Astrocyte (in vitro differentiated cells and primary cell): ENCODE data around the gene PLOD1. TPM values are rescaled to one million over a fixed set of nuclear protein-coding genes. Genes with fewer than 3 reads are reported as not detected.

Experiments
- DNase-seq: peaks from one replicate; pipeline ENCODE4 v3.0.0-alpha.2; 2010; ENCODE audit warnings: low read depth
- FAIRE-seq: peaks from 2 replicates; lab custom pipeline; 2011; peaks lifted over from hg19 to GRCh38; lab: Jason Lieb, UNC
- H2AFZ ChIP-seq: 2 replicates; pipeline ENCODE4 v1.6.0; 2012; ENCODE audit warnings: low read depth, low read length, inconsistent platforms
- H3K27ac ChIP-seq: 2 replicates; pipeline ENCODE4 v1.5.1; 2011; ENCODE audit warnings: low read depth, low read length, inconsistent platforms
- H3K27me3 ChIP-seq: 2 replicates; pipeline ENCODE4 v1.6.0; 2011; ENCODE audit warnings: low read length, inconsistent platforms; ENCODE audit not compliant: insufficient read depth
- H3K36me3 ChIP-seq: 2 replicates; pipeline ENCODE4 v1.5.1; 2011; ENCODE audit warnings: low read length, inconsistent platforms; ENCODE audit not compliant: insufficient read depth
- H3K4me1 ChIP-seq: 2 replicates; pipeline ENCODE4 v1.5.1; 2011; ENCODE audit warnings: low read length, inconsistent platforms; ENCODE audit not compliant: insufficient read depth
- H3K4me2 ChIP-seq: 2 replicates; pipeline ENCODE4 v1.6.0; 2012; ENCODE audit warnings: low read length, inconsistent platforms
- H3K4me3 ChIP-seq: 2 replicates; pipeline ENCODE4 v1.5.1; 2011; ENCODE audit warnings: low read depth, mild to moderate bottlenecking, low read length, inconsistent platforms; ENCODE audit not compliant: insufficient read depth
- H3K79me2 ChIP-seq: 2 replicates; pipeline ENCODE4 v1.6.0; 2012; ENCODE audit warnings: mild to moderate bottlenecking, low read length, inconsistent platforms; ENCODE audit not compliant: insufficient read depth
- H3K9ac ChIP-seq: 2 replicates; pipeline ENCODE4 v1.6.0; 2012; ENCODE audit warnings: mild to moderate bottlenecking, low read length, inconsistent platforms
- H3K9me3 ChIP-seq: 2 replicates; pipeline ENCODE4 v1.5.1; 2012; ENCODE audit warnings: low read depth, mild to moderate bottlenecking, low read length, inconsistent platforms; ENCODE audit not compliant: insufficient read depth
- H4K20me1 ChIP-seq: 2 replicates; pipeline ENCODE4 v1.6.0; 2012; ENCODE audit warnings: low read length, inconsistent platforms; ENCODE audit not compliant: insufficient read depth
- H3K27ac Mint-ChIP-seq: one replicate; pipeline ENCODE4 v1.8.0; 2021; ENCODE audit warnings: mild to moderate bottlenecking, mixed read lengths; ENCODE audit not compliant: unreplicated experiment
- H3K27me3 Mint-ChIP-seq: one replicate; pipeline ENCODE4 v1.8.0; 2021; ENCODE audit warnings: low read depth, mixed read lengths; ENCODE audit not compliant: unreplicated experiment
- H3K36me3 Mint-ChIP-seq: one replicate; pipeline ENCODE4 v1.8.0; 2021; ENCODE audit warnings: low read depth, mixed read lengths; ENCODE audit not compliant: unreplicated experiment
- H3K4me1 Mint-ChIP-seq: one replicate; pipeline ENCODE4 v1.8.0; 2021; ENCODE audit warnings: low read depth, mixed read lengths; ENCODE audit not compliant: unreplicated experiment
- H3K4me3 Mint-ChIP-seq: one replicate; pipeline ENCODE4 v1.8.0; 2021; ENCODE audit warnings: mild to moderate bottlenecking, moderate library complexity, mixed read lengths; ENCODE audit not compliant: unreplicated experiment
- H3K9me3 Mint-ChIP-seq: one replicate; pipeline ENCODE4 v1.8.0; 2021; ENCODE audit warnings: mild to moderate bottlenecking, mixed read lengths; ENCODE audit not compliant: unreplicated experiment
- EZH2 ChIP-seq: IDR thresholded peaks from 2 replicates; pipeline ENCODE4 v1.6.1; 2012; ENCODE audit warnings: mild to moderate bottlenecking, low read length, inconsistent platforms; ENCODE audit not compliant: insufficient read depth
- total RNA-seq: library from RNA; stranded (reverse); gene quantifications from 2 replicates; pipeline ENCODE4 v1.2.1, GENCODE V29; 2021
- TF ChIP-seq, protein P1 (sequence below): IDR thresholded peaks from 2 replicates; pipeline ENCODE4 v1.5.1; 2011; ENCODE audit warnings: low read depth, mild to moderate bottlenecking, inconsistent platforms, low read length, moderate library complexity; ENCODE audit not compliant: insufficient read depth

The PLOD1 gene
- total RNA-seq, 1 donor from 2014 or later: 375 TPM

DNA sequence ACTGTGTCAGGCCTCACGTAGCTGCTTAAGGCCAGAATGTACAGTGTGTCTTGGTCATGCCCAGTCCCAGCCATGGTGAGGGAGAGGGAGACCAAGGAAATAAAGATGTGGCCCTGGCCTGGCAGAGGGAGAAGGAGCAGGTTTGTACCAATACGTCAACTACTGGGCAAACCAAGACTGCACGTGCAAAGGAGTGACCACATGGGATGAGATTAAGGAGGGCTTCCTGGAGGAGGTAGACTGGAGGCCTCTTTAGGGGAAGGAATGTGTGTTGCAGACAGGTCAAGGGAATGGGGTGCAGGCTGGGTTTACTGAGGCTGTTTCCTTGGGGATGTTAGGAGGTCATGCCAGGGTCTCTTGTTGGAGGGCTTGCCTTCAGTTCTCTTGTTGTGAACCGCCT lies 7.8 kb downstream of the PLOD1 start:
- H3K36me3 ChIP-seq: peaks cover 13% of the 10 kb centered on the region
- TF ChIP-seq, protein P1, sequence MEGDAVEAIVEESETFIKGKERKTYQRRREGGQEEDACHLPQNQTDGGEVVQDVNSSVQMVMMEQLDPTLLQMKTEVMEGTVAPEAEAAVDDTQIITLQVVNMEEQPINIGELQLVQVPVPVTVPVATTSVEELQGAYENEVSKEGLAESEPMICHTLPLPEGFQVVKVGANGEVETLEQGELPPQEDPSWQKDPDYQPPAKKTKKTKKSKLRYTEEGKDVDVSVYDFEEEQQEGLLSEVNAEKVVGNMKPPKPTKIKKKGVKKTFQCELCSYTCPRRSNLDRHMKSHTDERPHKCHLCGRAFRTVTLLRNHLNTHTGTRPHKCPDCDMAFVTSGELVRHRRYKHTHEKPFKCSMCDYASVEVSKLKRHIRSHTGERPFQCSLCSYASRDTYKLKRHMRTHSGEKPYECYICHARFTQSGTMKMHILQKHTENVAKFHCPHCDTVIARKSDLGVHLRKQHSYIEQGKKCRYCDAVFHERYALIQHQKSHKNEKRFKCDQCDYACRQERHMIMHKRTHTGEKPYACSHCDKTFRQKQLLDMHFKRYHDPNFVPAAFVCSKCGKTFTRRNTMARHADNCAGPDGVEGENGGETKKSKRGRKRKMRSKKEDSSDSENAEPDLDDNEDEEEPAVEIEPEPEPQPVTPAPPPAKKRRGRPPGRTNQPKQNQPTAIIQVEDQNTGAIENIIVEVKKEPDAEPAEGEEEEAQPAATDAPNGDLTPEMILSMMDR: no peak
- TF ChIP-seq EZH2: no peak
- FAIRE-seq: no peak
- no peak for DNase-seq
- H3K27me3 Mint-ChIP-seq: no peaks in the 10 kb centered on the region
- no peak overlapping the region for H3K9ac ChIP-seq
- H3K9me3 ChIP-seq: no peaks in the 10 kb centered on the region
- H3K27ac ChIP-seq: no peak overlapping the region
- H4K20me1 ChIP-seq: peaks cover 55% of the 10 kb centered on the region
- H3K4me2 ChIP-seq: no peak overlapping the region
- H3K4me3 ChIP-seq: no peak overlapping the region
- H2AFZ ChIP-seq: no peak overlapping the region
- H3K4me1 ChIP-seq: peaks cover 20% of the 10 kb centered on the region
- H3K79me2 ChIP-seq: peaks cover 46% of the 10 kb centered on the region
- H3K4me1 Mint-ChIP-seq: peaks cover 11% of the 10 kb centered on the region
- peak overlapping the region; percentile 47 for H3K4me3 Mint-ChIP-seq
- H3K9me3 Mint-ChIP-seq: no peaks in the 10 kb centered on the region
- H3K27me3 ChIP-seq: no peaks in the 10 kb centered on the region
- H3K27ac Mint-ChIP-seq: no peak overlapping the region
- H3K36me3 Mint-ChIP-seq: peaks cover 17% of the 10 kb centered on the region

DNA sequence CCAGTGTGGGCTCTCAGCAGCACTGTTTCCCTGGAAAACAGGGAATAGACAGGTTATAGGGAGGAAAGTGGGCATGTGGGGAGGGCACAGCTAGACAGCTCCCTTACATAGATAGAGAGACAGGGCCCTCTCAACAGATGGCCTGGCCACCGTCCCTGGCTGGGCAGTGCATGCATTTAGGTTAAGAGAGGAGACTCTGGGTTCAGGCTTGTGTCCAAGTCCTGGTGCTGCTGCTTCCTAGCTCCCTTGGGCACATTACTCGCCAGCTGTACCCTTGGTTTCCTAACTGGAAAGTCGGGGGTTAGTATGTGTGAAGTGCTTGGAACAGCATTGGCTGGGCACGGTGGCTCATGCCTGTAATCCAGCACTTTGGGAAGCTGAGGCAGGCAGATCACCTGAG lies 9.1 kb downstream of the PLOD1 start:
- no peak overlapping the region for H2AFZ ChIP-seq
- DNase-seq: no peak
- no peak for TF ChIP-seq EZH2
- TF ChIP-seq, protein P1: no peak
- no peak overlapping the region for H3K4me2 ChIP-seq
- Mint-ChIP-seq H3K27me3 (no peaks in the 10 kb centered on the region), H3K36me3 (peaks cover 21% of the 10 kb centered on the region), H3K4me1 (peaks cover 4% of the 10 kb centered on the region), H3K9me3 (no peaks in the 10 kb centered on the region), H3K4me3 (no peak overlapping the region), H3K27ac (no peak overlapping the region)
- peaks cover 35% of the 10 kb centered on the region for H3K79me2 ChIP-seq
- no peak overlapping the region for H3K9ac ChIP-seq
- peaks cover 10% of the 10 kb centered on the region for H3K4me1 ChIP-seq
- FAIRE-seq: no peak
- no peak overlapping the region for H3K27ac ChIP-seq
- peaks cover 46% of the 10 kb centered on the region for H4K20me1 ChIP-seq
- H3K4me3 ChIP-seq: no peak overlapping the region
- no peaks in the 10 kb centered on the region for H3K27me3 ChIP-seq
- no peaks in the 10 kb centered on the region for H3K9me3 ChIP-seq
- peaks cover 14% of the 10 kb centered on the region for H3K36me3 ChIP-seq

DNA sequence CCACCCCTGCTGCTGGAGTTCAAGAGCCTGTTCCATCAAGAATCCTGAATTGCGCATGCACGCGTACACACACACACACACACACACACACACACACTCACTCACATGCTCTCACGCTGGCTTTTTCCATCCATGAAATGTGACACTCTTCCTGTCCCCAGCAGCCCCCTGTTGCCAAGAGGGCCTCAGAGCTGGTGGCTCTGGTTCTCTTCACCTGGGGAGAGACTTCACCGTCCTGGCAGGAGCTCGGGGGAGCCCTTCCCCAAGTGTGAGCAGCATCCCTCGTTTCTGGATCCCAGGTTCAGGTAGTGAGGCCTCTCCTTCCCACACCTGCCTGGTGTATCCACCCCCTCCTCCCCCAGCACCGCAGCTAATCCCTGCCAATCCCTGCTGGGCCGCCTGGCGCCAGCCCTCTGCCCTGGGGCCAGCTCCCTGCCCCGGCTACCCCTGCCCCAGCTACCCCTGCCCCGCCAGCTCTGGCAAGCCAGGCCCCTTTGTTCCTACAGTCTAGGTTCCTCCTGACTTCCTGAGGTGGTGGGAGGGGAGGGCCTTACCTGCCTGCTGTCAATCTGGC lies 9.9 kb downstream of the PLOD1 start:
- Mint-ChIP-seq H3K9me3 (no peaks in the 10 kb centered on the region), H3K36me3 (peaks cover 19% of the 10 kb centered on the region), H3K27me3 (no peaks in the 10 kb centered on the region), H3K4me1 (no peaks in the 10 kb centered on the region), H3K27ac (no peak overlapping the region), H3K4me3 (no peak overlapping the region)
- no peak overlapping the region for H3K4me2 ChIP-seq
- peaks cover 17% of the 10 kb centered on the region for H3K36me3 ChIP-seq
- FAIRE-seq (no peak), DNase-seq (no peak)
- no peaks in the 10 kb centered on the region for H3K9me3 ChIP-seq
- peaks cover 1% of the 10 kb centered on the region for H3K4me1 ChIP-seq
- no peak overlapping the region for H3K27ac ChIP-seq
- TF ChIP-seq, protein P1: no peak
- no peak for TF ChIP-seq EZH2
- H3K4me3 ChIP-seq: no peak overlapping the region
- H3K79me2 ChIP-seq: peaks cover 27% of the 10 kb centered on the region
- H3K9ac ChIP-seq: no peak overlapping the region
- peaks cover 41% of the 10 kb centered on the region for H4K20me1 ChIP-seq
- no peak overlapping the region for H2AFZ ChIP-seq
- no peaks in the 10 kb centered on the region for H3K27me3 ChIP-seq
